PC-9 (cell line): Measurements from ENCODE around the gene RPTOR. TPM values are rescaled to one million over a fixed set of nuclear protein-coding genes. Genes with fewer than 3 reads are reported as not detected.

ENCODE experiments used
- BruUV-seq: library from RNA; stranded (reverse); fragments of 400-500 nt; replicated peaks from 2 replicates; lab custom pipeline; 2021; lab: Mats Ljungman, UMichigan
- CTCF ChIA-PET: fragments of 300-600 bp; sonication (Branson Sonifier 250); formaldehyde crosslinking; loops from one replicate; lab custom pipeline; 2022; ENCODE audit warnings: antibody characterized with exemption; lab: Charles Lee
- POLR2A ChIA-PET: fragments of 300-600 bp; sonication (Branson Sonifier 250); formaldehyde crosslinking; loops from one replicate; lab custom pipeline; 2022; ENCODE audit warnings: antibody characterized with exemption; ENCODE audit not compliant: unreplicated experiment; lab: Charles Lee
- DNase-seq, 2 experiments: peaks; one replicate each; pipeline versions ENCODE4 v3.0.0 to v3.0.0-alpha.2; 2015 to 2022; ENCODE audit warnings: mixed read lengths in 1 of 2
- H2AFZ ChIP-seq: fragments of 200-600 bp; sonication (generic); 2 replicates; pipeline ENCODE4 v1.8.1; 2017; ENCODE audit warnings: antibody characterized with exemption
- H3F3A ChIP-seq: fragments of 200-600 bp; sonication (generic); 2 replicates; pipeline ENCODE4 v1.8.1; 2017; ENCODE audit warnings: antibody characterized with exemption, mild to moderate bottlenecking, low read depth; ENCODE audit not compliant: insufficient read depth
- H3K27ac ChIP-seq: fragments of 200-600 bp; sonication (generic); 2 replicates; pipeline ENCODE4 v1.6.1; 2016; ENCODE audit warnings: mixed run types
- H3K27me3 ChIP-seq: fragments of 200-600 bp; sonication (generic); 2 replicates; pipeline ENCODE4 v1.6.1; 2016; ENCODE audit warnings: low read depth, mixed run types; ENCODE audit not compliant: insufficient read depth
- H3K36me3 ChIP-seq: fragments of 200-600 bp; sonication (generic); 2 replicates; pipeline ENCODE4 v1.6.1; 2016; ENCODE audit warnings: low read depth, mixed run types
- H3K4me1 ChIP-seq: fragments of 200-600 bp; sonication (generic); replicated peaks from 2 replicates; pipeline ENCODE4 v1.6.1; 2016; ENCODE audit warnings: mixed run types; ENCODE audit not compliant: insufficient read depth
- H3K4me2 ChIP-seq: fragments of 200-600 bp; sonication (generic); 2 replicates; pipeline ENCODE4 v1.6.1; 2017; ENCODE audit warnings: mixed run types
- H3K4me3 ChIP-seq: fragments of 200-600 bp; sonication (generic); 2 replicates; pipeline ENCODE4 v1.6.1; 2016; ENCODE audit warnings: mixed run types
- H3K79me2 ChIP-seq: fragments of 200-600 bp; sonication (generic); 2 replicates; pipeline ENCODE4 v1.6.1; 2017; ENCODE audit warnings: low read depth, mixed run types
- H3K9me2 ChIP-seq: fragments of 200-600 bp; sonication (generic); 2 replicates; pipeline ENCODE4 v1.8.1; 2017; ENCODE audit warnings: mild to moderate bottlenecking; ENCODE audit not compliant: insufficient read depth
- H3K9me3 ChIP-seq: fragments of 200-600 bp; sonication (generic); 2 replicates; pipeline ENCODE4 v1.8.1; 2016; ENCODE audit warnings: low read depth; ENCODE audit not compliant: insufficient read depth
- H4K20me1 ChIP-seq: fragments of 200-600 bp; sonication (generic); 2 replicates; pipeline ENCODE4 v1.8.1; 2017; ENCODE audit not compliant: insufficient read depth
- CTCF ChIP-seq: fragments of 200-600 bp; sonication (generic); conservative IDR thresholded peaks from 2 replicates; pipeline ENCODE4 v1.6.1; 2017; ENCODE audit warnings: mixed run types, antibody characterized with exemption, mild to moderate bottlenecking, moderate library complexity
- EZH2 ChIP-seq: fragments of 200-600 bp; sonication (generic); IDR thresholded peaks from 2 replicates; pipeline ENCODE4 v1.8.0; 2017; ENCODE audit warnings: antibody characterized with exemption, low read depth
- intact Hi-C: fragments of 100-400 bp; cut with micrococcal nuclease; formaldehyde crosslinking; loops from one replicate; pipeline ENCODE4 v1.10.0; 2022; ENCODE audit not compliant: unreplicated experiment
- total RNA-seq: library from RNA; stranded (reverse); gene quantifications from 2 replicates; pipeline ENCODE4 v1.2.3, GENCODE V29; 2021

Gene RPTOR
- total RNA-seq, 1 experiment from 2014 or later: 50.8 TPM

GRCh38 chr17:80945736-80946135 lies 401.1 kb downstream of the RPTOR start:
- ChIA-PET CTCF (no interaction called here), POLR2A (no interaction called here)
- Histone ChIP-seq H3K9me2 (no peaks in the 10 kb centered on the region), H3K4me3 (no peak overlapping the region), H2AFZ (no peak overlapping the region), H4K20me1 (no peaks in the 10 kb centered on the region), H3K27ac (no peak overlapping the region), H3K27me3 (no peaks in the 10 kb centered on the region), H3K36me3 (no peaks in the 10 kb centered on the region), H3F3A (no peaks in the 10 kb centered on the region), H3K4me2 (no peak overlapping the region), H3K9me3 (no peaks in the 10 kb centered on the region), H3K79me2 (no peaks in the 10 kb centered on the region), H3K4me1 (no peaks in the 10 kb centered on the region)
- DNase-seq: no peak
- no peak for TF ChIP-seq CTCF
- TF ChIP-seq EZH2: no peak
- intact Hi-C loops: no loop called here
- no TSS peak for BruUV-seq

GRCh38 chr17:80946449-80946848 lies 401.8 kb downstream of the RPTOR start:
- no peaks in the 10 kb centered on the region for H3K9me2 ChIP-seq
- TF ChIP-seq EZH2 (no peak), CTCF (no peak)
- no peaks in the 10 kb centered on the region for H3F3A ChIP-seq
- H2AFZ ChIP-seq: no peak overlapping the region
- no peak overlapping the region for H3K4me2 ChIP-seq
- H3K4me3 ChIP-seq: no peak overlapping the region
- no peaks in the 10 kb centered on the region for H3K27me3 ChIP-seq
- ChIA-PET POLR2A (no interaction called here), CTCF (no interaction called here)
- no peaks in the 10 kb centered on the region for H3K36me3 ChIP-seq
- H3K9me3 ChIP-seq: no peaks in the 10 kb centered on the region
- DNase-seq: no peak
- H3K79me2 ChIP-seq: no peaks in the 10 kb centered on the region
- H3K4me1 ChIP-seq: no peaks in the 10 kb centered on the region
- intact Hi-C loops: no loop called here
- H4K20me1 ChIP-seq: no peaks in the 10 kb centered on the region
- no peak overlapping the region for H3K27ac ChIP-seq
- no TSS peak for BruUV-seq

GRCh38 chr17:80947200-80947940 lies 402.7 kb downstream of the RPTOR start:
- H3K9me2 ChIP-seq: no peaks in the 10 kb centered on the region
- no peak for TF ChIP-seq EZH2
- no peak for TF ChIP-seq CTCF
- no peak overlapping the region for H3K27ac ChIP-seq
- H3K27me3 ChIP-seq: no peaks in the 10 kb centered on the region
- no peak for DNase-seq
- ChIA-PET POLR2A (no interaction called here), CTCF (no interaction called here)
- no TSS peak for BruUV-seq
- H3K79me2 ChIP-seq: no peaks in the 10 kb centered on the region
- H4K20me1 ChIP-seq: no peaks in the 10 kb centered on the region
- H3K4me1 ChIP-seq: no peaks in the 10 kb centered on the region
- no peaks in the 10 kb centered on the region for H3F3A ChIP-seq
- no peak overlapping the region for H2AFZ ChIP-seq
- H3K4me2 ChIP-seq: no peak overlapping the region
- H3K9me3 ChIP-seq: no peaks in the 10 kb centered on the region
- no peak overlapping the region for H3K4me3 ChIP-seq
- H3K36me3 ChIP-seq: no peaks in the 10 kb centered on the region
- intact Hi-C loops: no loop called here
